ENCODE results near the gene TSLP. TPM values are rescaled to one million over a fixed set of nuclear protein-coding genes. Genes with fewer than 3 reads are reported as not detected.

Gene TSLP
- total and polyA plus RNA-seq, 2 of the 8 experiments (the other 6 are each of a cell fraction or from before 2014, with no cell fraction given), result 0.39 to 1.9 TPM

DNA sequence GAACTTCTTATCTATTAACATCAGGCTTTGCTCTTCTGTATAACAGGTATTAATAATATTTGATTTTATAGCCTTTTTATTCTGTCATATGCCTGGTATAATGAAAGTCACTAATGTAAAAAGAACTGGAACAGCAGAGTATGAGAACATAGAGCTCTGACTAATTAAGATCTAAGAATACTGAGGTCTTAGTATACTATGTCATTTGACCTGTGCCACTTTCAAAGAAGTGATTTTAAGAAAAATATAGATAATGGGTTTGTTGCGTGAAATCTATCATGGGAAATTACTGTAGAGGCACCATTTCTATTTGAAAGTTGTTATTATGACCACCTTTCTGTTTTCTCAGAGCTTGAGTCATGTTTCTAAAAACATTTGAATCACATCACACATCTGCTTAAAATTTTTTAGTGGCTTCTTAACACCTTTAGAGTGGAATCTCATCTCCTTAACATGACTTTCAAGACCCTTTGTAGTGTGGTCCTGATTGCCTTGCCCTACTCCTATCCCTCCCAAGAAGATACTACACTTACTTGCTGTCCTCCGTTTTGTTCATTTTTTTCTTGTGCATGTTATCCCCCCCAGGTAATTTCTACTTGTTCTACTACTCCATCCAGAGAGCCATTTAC, 34.9 kb downstream of the TSLP start (continued):
- TF ChIP-seq, protein P1, sequence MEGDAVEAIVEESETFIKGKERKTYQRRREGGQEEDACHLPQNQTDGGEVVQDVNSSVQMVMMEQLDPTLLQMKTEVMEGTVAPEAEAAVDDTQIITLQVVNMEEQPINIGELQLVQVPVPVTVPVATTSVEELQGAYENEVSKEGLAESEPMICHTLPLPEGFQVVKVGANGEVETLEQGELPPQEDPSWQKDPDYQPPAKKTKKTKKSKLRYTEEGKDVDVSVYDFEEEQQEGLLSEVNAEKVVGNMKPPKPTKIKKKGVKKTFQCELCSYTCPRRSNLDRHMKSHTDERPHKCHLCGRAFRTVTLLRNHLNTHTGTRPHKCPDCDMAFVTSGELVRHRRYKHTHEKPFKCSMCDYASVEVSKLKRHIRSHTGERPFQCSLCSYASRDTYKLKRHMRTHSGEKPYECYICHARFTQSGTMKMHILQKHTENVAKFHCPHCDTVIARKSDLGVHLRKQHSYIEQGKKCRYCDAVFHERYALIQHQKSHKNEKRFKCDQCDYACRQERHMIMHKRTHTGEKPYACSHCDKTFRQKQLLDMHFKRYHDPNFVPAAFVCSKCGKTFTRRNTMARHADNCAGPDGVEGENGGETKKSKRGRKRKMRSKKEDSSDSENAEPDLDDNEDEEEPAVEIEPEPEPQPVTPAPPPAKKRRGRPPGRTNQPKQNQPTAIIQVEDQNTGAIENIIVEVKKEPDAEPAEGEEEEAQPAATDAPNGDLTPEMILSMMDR (IDR thresholded peaks at IDR 0.05; ENCODE audit: control extremely low read depth in 1 of 3, insufficient read depth in 1 of 3, low read depth in 1 of 3, low read length in 3 of 3), result no peak
- no peak for TF ChIP-seq CEBPB (IDR thresholded peaks at IDR 0.05; ENCODE audit: low read depth, low read length)
